Colonic mucosa (tissue), 4 donors: ENCODE measurements around the gene UBASH3B. TPM values are rescaled to one million over a fixed set of nuclear protein-coding genes. Genes with fewer than 3 reads are reported as not detected.
A peak's percentile ranks its signal among the peaks of the same experiment; 100 is the strongest.

Source experiments
- DNase-seq: peaks from one replicate; pipeline ENCODE4 v3.0.0-alpha.2; 2020
- H3K27ac ChIP-seq: fragments of 200-600 bp; one replicate; pipeline ENCODE4 v1.8.0; 2021
- H3K27me3 ChIP-seq: fragments of 200-600 bp; one replicate; pipeline ENCODE4 v1.8.0; 2021
- H3K36me3 ChIP-seq: fragments of 200-600 bp; one replicate; pipeline ENCODE4 v1.8.0; 2021
- H3K4me1 ChIP-seq: fragments of 200-600 bp; one replicate; pipeline ENCODE4 v1.8.0; 2021; ENCODE audit warnings: mild to moderate bottlenecking
- H3K4me3 ChIP-seq: fragments of 200-600 bp; one replicate; pipeline ENCODE4 v1.8.0; 2021
- H3K9ac ChIP-seq, 2 donors: one replicate each; pipeline ENCODE4 v1.7.0; 2013; ENCODE audit warnings: control low read depth in 2 of 2, low read depth in 2 of 2, low read length in 2 of 2
- H3K9me3 ChIP-seq: fragments of 200-600 bp; one replicate; pipeline ENCODE4 v1.8.0; 2021
- intact Hi-C: fragments of 100-400 bp; cut with DNase I; formaldehyde crosslinking; loops from one replicate; pipeline ENCODE4 v1.14.1; 2022
- total RNA-seq, 2 donors: library from RNA; stranded (reverse); fragmentation: NEBNext Ultra II Directional in 1 of 2; extraction: Animal tissue kit (Norgen Biotek cat#: 25700) in 1 of 2; gene quantifications; one replicate each; pipeline ENCODE4 v1.2.1, GENCODE V29; 2021
- TF ChIP-seq, protein P1 (sequence below): fragments of 200-600 bp; IDR thresholded peaks from one replicate; pipeline ENCODE4 v1.8.0; 2022; ENCODE audit warnings: antibody characterized with exemption, mild to moderate bottlenecking
- donor health status: healthy.
- donor health status: DM: no; HTN: no; CAD: no.
- donor health status: DM: no; HTN: no; CAD: no.

UBASH3B gene
- total RNA-seq, 2 donors from 2014 or later: 3.7 to 5.8 TPM

DNA sequence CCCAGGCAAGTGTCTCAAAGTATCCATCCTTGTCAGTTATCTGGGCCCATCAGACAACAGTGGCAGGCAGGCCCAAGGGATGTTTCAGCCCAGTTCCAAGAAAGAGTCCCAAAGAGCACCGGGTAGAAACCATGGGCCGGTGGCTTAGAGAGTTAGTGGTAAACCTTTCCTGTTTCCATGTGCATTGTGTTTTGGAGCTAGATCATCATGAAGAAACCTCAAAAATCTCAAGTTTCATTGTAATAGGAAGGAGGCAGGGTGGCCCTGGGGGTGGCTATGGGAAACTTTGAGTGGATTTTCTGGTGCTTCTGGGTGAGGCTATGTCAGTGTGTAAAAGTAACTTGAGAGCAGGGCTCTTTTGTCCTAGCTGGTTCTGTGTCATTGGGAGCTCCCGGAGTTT lies 68.1 kb downstream of the UBASH3B start:
- intact Hi-C loops: no loop called here
- Histone ChIP-seq H3K9me3 (no peaks in the 10 kb centered on the region), H3K4me1 (no peaks in the 10 kb centered on the region), H3K27ac (no peak overlapping the region), H3K27me3 (no peaks in the 10 kb centered on the region), H3K9ac (no peak overlapping the region), H3K36me3 (no peaks in the 10 kb centered on the region), H3K4me3 (no peak overlapping the region)
- TF ChIP-seq, protein P1, sequence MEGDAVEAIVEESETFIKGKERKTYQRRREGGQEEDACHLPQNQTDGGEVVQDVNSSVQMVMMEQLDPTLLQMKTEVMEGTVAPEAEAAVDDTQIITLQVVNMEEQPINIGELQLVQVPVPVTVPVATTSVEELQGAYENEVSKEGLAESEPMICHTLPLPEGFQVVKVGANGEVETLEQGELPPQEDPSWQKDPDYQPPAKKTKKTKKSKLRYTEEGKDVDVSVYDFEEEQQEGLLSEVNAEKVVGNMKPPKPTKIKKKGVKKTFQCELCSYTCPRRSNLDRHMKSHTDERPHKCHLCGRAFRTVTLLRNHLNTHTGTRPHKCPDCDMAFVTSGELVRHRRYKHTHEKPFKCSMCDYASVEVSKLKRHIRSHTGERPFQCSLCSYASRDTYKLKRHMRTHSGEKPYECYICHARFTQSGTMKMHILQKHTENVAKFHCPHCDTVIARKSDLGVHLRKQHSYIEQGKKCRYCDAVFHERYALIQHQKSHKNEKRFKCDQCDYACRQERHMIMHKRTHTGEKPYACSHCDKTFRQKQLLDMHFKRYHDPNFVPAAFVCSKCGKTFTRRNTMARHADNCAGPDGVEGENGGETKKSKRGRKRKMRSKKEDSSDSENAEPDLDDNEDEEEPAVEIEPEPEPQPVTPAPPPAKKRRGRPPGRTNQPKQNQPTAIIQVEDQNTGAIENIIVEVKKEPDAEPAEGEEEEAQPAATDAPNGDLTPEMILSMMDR: no peak
- no peak for DNase-seq

DNA sequence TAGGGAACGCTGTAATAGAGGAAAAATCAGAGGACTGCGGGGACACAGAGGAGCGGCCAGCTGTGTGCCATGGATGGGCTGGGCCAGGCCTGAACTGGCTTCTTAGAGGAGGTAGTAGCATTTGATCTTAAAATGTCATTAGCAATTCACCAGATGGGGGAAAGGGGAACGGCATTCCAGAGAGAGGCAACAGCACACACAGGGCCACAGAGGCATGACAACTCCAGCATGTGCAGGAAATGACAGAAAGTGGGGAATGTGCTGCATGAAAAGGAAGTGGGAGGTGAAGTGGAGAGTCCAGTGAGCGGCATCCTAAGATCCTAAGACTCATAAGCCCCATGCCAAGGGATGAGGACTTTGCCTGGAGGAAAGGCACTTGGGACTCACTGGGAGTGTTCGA lies 69.0 kb downstream of the UBASH3B start:
- no peak overlapping the region for H3K27ac ChIP-seq
- no peaks in the 10 kb centered on the region for H3K4me1 ChIP-seq
- H3K9me3 ChIP-seq: no peaks in the 10 kb centered on the region
- no peak overlapping the region for H3K9ac ChIP-seq
- DNase-seq: no peak
- H3K36me3 ChIP-seq: no peaks in the 10 kb centered on the region
- H3K27me3 ChIP-seq: no peaks in the 10 kb centered on the region
- H3K4me3 ChIP-seq: no peak overlapping the region
- TF ChIP-seq, protein P1: no peak
- intact Hi-C loops: no loop called here

DNA sequence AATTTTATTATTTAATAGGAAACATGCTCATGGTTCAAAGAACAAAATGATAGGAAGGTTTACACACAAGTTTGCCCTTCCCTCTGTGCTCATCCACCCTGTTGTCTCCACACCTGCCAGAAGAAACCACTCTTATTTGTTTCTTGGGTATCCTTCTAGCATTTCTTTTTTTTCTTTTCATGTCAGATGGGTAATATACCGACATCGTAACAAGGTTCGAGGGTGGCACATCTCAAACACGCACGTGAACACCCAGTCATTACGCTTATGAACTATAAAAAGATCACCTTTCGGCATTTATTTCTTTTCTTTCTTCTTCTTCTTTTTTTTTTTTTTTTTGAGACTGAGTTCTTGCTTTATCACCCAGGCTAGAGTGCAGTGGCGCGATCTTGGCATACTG lies 70.5 kb downstream of the UBASH3B start:
- intact Hi-C loops: no loop called here

DNA sequence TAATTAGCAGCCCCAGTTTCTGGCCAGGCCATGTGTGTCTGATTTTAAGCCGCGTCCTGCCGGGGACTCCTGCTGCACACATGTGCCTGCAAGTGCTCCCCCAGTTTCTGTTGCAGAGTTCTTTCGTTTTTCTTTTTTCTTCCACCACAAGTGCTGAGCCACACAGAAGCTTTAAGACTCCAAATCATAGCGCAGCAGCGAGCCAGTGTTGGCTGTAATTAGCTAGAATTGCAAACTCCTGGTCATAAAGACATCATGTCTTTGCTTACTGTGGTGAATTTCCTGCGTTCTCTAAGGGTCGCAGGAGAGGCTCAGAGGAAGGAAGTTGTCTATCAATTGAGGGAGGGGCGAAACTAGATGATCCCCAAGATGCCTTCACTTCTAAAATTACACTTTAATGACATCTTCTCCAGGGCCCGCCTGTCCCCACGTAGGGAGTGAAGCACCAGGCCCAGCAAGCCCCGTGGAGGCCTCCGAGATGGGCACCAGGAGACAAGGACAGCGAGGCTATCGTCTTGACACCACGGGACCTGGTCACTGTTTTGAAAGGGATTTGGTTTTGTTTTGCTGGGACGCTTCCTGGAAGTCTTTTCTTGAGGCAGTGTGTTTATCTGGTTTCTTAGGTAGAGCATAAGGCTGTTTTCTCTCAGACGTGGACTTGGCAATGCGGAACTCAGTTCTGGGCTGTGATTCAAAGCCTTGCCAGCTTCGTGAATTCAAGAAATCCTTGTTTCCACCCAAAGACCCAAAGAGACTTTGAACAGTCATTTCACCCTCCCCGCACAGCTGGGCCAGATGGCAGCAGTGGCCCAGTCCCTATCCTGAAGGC lies 71.8 kb downstream of the UBASH3B start:
- Histone ChIP-seq H3K4me1 (no peaks in the 10 kb centered on the region), H3K27ac (peak overlapping the region; percentile 33), H3K36me3 (no peaks in the 10 kb centered on the region), H3K9me3 (no peaks in the 10 kb centered on the region), H3K4me3 (no peak overlapping the region), H3K27me3 (no peaks in the 10 kb centered on the region), H3K9ac (peak overlapping the region in 1 of 2 donors; percentile 18)
- TF ChIP-seq, protein P1: no peak
- DNase-seq: no peak
- intact Hi-C loops: no loop called here

More for the DNA sequence above, 70.5 kb downstream of the UBASH3B start:
- Histone ChIP-seq H3K36me3 (no peaks in the 10 kb centered on the region), H3K4me3 (no peak overlapping the region), H3K4me1 (no peaks in the 10 kb centered on the region), H3K27me3 (no peaks in the 10 kb centered on the region), H3K9ac (no peak overlapping the region), H3K9me3 (no peaks in the 10 kb centered on the region), H3K27ac (no peak overlapping the region)
- DNase-seq: no peak
- TF ChIP-seq, protein P1: no peak

DNA sequence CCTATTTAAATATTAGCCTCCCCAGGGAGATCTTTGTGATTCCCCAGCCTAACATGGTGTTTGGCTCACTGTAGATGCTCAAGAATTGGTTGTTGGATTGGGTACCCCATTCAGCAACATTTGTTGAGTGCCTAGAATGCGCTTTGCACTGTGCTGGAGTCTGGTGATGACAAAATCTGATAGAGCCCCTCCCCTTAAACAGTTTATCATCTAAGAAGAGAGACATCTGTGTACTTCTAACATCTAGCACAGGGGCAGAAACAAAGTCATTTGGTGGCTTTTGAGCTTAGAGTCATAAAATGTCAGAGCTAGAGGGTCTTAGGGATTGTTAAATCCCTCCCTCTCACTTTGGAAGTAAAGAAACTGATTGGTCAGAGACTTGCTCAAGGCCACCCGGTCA lies 73.0 kb downstream of the UBASH3B start:
- H3K27me3 ChIP-seq: no peaks in the 10 kb centered on the region
- H3K4me3 ChIP-seq: no peak overlapping the region
- intact Hi-C loops: no loop called here
- no peak overlapping the region for H3K9ac ChIP-seq
- no peak for DNase-seq
- TF ChIP-seq, protein P1: no peak
- no peaks in the 10 kb centered on the region for H3K4me1 ChIP-seq
- H3K36me3 ChIP-seq: no peaks in the 10 kb centered on the region
- no peak overlapping the region for H3K27ac ChIP-seq
- no peaks in the 10 kb centered on the region for H3K9me3 ChIP-seq
